HL-60 (cell line): Measurements from ENCODE around the gene SUCNR1.
A peak's percentile ranks its signal among the peaks of the same experiment; 100 is the strongest.

ENCODE experiments used
- DNase-seq, 2 experiments: peaks; one replicate each; pipeline ENCODE4 v3.0.0-alpha.2; 2010 to 2020; ENCODE audit warnings: low read depth in 1 of 2, low spot score in 1 of 2
- H3K27ac ChIP-seq: fragments of 250-450 bp; sonication (Bioruptor Pico); replicated peaks from 2 replicates; pipeline ENCODE4 v1.5.1; 2020; ENCODE audit warnings: mild to moderate bottlenecking, moderate library complexity
- H3K27me3 ChIP-seq: fragments of 250-450 bp; sonication (Bioruptor Pico); 2 replicates; pipeline ENCODE4 v1.5.1; 2021; ENCODE audit warnings: mild to moderate bottlenecking, moderate library complexity; ENCODE audit not compliant: insufficient read depth, poor library complexity, severe bottlenecking
- H3K4me3 ChIP-seq: replicated peaks from 2 replicates; pipeline ENCODE4 v1.5.1; 2011; ENCODE audit warnings: mild to moderate bottlenecking, control low read depth, low read length; ENCODE audit not compliant: insufficient read depth
- GABPA ChIP-seq: IDR thresholded peaks from 2 replicates; pipeline ENCODE4 v1.6.1; 2012; ENCODE audit warnings: low read depth
- POLR2AphosphoS5 ChIP-seq: IDR thresholded peaks from 2 replicates; pipeline ENCODE4 v1.6.1; 2012; ENCODE audit warnings: low read depth
- SPI1 ChIP-seq: IDR thresholded peaks from 2 replicates; pipeline ENCODE4 v1.6.1; 2012; ENCODE audit warnings: low read depth, mild to moderate bottlenecking, borderline replicate concordance
- TF ChIP-seq, protein P1 (sequence below): IDR thresholded peaks from 2 replicates; pipeline ENCODE4 v1.6.1; 2012; ENCODE audit warnings: low read depth; ENCODE audit not compliant: insufficient replicate concordance
- TF ChIP-seq, protein P2 (sequence below): IDR thresholded peaks from one replicate; pipeline ENCODE4 v1.5.1; 2011; ENCODE audit warnings: low read length, control low read depth, inconsistent platforms; ENCODE audit not compliant: insufficient read depth

SUCNR1 gene

DNA sequence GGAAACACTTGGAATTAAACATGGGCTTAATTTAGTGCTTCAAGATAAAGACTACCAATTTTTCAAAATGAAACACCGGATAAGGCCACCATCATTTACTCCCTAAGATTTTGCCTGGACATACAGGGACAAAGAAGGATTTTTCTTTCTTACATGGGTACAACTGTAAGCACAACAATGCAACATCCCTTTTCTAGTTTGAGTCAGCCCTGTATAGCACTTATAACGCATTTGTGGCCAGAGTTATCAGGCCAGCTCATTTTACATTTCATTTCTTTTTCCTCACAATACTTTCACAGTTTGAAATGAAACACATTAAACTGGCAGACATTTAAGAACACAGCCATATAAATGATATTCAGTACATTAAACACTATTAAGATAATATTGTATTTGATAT is 9.8 kb upstream of the SUCNR1 start:
- no peak overlapping the region for H3K27ac ChIP-seq
- no peak for DNase-seq
- H3K27me3 ChIP-seq: no peaks in the 10 kb centered on the region
- no peak overlapping the region for H3K4me3 ChIP-seq
- TF ChIP-seq POLR2AphosphoS5: no peak
- TF ChIP-seq, protein P1, sequence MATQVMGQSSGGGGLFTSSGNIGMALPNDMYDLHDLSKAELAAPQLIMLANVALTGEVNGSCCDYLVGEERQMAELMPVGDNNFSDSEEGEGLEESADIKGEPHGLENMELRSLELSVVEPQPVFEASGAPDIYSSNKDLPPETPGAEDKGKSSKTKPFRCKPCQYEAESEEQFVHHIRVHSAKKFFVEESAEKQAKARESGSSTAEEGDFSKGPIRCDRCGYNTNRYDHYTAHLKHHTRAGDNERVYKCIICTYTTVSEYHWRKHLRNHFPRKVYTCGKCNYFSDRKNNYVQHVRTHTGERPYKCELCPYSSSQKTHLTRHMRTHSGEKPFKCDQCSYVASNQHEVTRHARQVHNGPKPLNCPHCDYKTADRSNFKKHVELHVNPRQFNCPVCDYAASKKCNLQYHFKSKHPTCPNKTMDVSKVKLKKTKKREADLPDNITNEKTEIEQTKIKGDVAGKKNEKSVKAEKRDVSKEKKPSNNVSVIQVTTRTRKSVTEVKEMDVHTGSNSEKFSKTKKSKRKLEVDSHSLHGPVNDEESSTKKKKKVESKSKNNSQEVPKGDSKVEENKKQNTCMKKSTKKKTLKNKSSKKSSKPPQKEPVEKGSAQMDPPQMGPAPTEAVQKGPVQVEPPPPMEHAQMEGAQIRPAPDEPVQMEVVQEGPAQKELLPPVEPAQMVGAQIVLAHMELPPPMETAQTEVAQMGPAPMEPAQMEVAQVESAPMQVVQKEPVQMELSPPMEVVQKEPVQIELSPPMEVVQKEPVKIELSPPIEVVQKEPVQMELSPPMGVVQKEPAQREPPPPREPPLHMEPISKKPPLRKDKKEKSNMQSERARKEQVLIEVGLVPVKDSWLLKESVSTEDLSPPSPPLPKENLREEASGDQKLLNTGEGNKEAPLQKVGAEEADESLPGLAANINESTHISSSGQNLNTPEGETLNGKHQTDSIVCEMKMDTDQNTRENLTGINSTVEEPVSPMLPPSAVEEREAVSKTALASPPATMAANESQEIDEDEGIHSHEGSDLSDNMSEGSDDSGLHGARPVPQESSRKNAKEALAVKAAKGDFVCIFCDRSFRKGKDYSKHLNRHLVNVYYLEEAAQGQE: no peak

DNA sequence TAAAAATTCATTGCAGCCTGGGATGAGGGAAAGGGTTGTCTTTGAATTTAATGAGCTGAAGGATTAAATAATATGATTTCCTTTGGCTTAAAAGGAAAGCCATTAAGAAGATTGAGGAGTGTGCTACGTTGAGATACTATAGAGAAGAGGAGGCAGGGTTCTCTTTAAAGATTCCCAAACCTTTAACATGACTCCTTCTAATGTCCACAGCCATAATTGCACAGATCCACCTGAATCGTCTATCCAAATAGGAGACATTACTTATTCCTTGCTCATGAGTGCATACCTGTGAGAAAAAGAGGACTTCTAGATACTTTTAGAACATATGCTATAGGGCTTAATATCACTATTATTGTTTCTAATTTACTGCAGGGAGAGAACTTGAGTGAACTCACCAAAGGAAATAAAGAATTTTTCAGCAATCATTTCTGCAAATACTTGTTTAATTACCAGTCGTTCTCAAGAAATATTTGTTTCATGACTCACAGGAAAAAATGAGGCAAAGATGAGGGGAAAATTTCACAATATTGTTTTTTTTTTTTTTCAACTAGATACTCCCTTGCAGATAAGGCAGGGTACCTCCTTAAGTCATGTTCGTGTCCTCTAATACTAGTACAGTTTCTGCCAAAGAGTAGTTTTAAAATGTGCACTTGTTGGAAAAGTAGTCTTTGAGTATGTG is 8.9 kb upstream of the SUCNR1 start:
- Histone ChIP-seq H3K4me3 (no peak overlapping the region), H3K27ac (no peak overlapping the region), H3K27me3 (no peaks in the 10 kb centered on the region)
- DNase-seq: peak in 1 of 2 experiments; percentile 43
- TF ChIP-seq, protein P1: no peak
- TF ChIP-seq GABPA (no peak), SPI1 (no peak)

DNA sequence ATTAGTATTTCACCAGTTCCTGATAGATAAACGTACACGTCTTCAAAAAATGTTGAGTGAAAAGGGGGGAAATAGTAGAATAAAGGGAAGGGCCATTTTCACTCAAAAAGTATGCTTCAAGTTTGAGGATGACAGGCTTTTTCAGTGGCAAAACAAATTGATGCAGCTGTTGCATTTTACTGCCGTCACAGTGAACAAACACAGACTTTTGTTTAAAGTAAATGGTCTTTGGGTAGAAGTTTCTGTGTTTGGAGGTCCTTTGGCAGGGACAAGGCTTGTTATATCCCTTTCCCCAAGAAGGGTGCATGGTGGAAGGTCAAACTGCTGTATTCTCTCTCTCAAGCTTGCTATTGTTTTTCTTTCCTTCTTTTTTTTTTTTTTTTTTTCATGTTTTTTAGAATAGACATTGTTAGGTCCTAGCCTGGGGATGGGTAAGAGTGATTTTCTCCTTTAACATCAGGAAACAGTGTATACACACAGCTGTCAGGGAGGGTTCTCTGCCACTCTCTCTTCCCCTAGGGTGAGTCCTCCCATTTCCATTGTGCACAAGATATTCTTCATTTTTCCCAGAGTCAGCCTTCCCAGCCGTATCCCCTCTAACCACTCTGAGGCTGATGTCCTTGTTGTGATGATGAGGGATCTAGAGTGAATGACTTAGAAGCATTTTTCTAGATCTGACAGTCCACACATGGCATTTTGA is 6.6 kb upstream of the SUCNR1 start:
- H3K27me3 ChIP-seq: no peaks in the 10 kb centered on the region
- no peak for TF ChIP-seq POLR2AphosphoS5
- TF ChIP-seq SPI1: no peak
- TF ChIP-seq, protein P1: no peak
- TF ChIP-seq, protein P2, sequence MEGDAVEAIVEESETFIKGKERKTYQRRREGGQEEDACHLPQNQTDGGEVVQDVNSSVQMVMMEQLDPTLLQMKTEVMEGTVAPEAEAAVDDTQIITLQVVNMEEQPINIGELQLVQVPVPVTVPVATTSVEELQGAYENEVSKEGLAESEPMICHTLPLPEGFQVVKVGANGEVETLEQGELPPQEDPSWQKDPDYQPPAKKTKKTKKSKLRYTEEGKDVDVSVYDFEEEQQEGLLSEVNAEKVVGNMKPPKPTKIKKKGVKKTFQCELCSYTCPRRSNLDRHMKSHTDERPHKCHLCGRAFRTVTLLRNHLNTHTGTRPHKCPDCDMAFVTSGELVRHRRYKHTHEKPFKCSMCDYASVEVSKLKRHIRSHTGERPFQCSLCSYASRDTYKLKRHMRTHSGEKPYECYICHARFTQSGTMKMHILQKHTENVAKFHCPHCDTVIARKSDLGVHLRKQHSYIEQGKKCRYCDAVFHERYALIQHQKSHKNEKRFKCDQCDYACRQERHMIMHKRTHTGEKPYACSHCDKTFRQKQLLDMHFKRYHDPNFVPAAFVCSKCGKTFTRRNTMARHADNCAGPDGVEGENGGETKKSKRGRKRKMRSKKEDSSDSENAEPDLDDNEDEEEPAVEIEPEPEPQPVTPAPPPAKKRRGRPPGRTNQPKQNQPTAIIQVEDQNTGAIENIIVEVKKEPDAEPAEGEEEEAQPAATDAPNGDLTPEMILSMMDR: no peak
- TF ChIP-seq GABPA: no peak
- no peak overlapping the region for H3K4me3 ChIP-seq
- no peak overlapping the region for H3K27ac ChIP-seq
- no peak for DNase-seq

DNA sequence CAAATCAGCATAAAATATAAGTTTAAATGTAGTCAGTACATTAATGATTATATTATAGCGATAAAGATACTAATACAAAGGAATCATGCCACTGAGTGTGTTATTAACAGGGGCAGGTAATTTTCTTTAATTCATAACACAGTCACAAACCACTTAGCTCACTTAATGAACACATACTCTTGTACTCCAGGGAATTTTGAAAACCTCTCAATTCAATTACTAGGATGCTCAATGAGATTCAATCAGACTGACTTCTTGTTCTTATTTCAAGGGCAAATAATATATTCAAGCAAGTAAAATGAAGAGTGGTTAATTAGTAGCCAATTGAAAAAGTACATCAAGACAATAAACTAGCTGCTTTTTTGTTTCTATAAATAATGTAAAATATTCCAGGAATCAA is 5.8 kb upstream of the SUCNR1 start:
- TF ChIP-seq GABPA (no peak), SPI1 (no peak), POLR2AphosphoS5 (no peak)
- TF ChIP-seq, protein P1: no peak
- TF ChIP-seq, protein P2: no peak
- no peak for DNase-seq

More for the DNA sequence above, 5.8 kb upstream of the SUCNR1 start:
- H3K4me3 ChIP-seq: no peak overlapping the region
- no peaks in the 10 kb centered on the region for H3K27me3 ChIP-seq
- H3K27ac ChIP-seq: no peak overlapping the region
